Subcutaneous adipose tissue (tissue), 4 donors: ENCODE data around the gene ADAMTSL1. TPM values are rescaled to one million over a fixed set of nuclear protein-coding genes. Genes with fewer than 3 reads are reported as not detected.

Experiments
- CTCF ChIP-seq: fragments of 450-650 bp; IDR thresholded peaks from one replicate; pipeline ENCODE4 v1.5.1; 2016; ENCODE audit warnings: low read depth, mild to moderate bottlenecking, control low read depth, antibody characterized with exemption, moderate library complexity
- total RNA-seq, 4 donors: library from RNA; depleted of rRNA; stranded (reverse); fragments of >200 nt; gene quantifications; one replicate each; pipeline ENCODE4 v1.1.0, GENCODE V29; 2016

ADAMTSL1 gene
- total RNA-seq, 4 donors from 2014 or later = 0.49 to 16.4 (median 10.5) TPM

DNA sequence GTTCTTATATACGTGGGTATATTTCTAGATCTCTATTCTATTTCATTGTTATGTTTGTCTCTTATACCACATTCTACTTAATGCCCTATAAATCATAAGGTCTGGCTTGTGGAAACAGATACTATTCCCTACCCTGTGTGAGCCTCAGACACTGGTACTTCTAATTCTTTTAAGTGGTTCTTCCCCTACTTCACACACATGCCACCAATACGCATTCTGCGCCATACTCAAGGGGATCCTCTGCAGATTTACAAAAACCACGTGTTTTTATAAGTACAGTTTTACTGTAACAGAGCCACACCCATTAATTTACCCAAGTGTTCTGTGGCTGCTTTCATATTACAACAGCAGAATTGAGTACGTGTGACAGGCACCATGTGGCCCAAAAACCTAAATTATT, 363.4 kb downstream of the ADAMTSL1 start:
- no peak for TF ChIP-seq CTCF

- no peak for TF ChIP-seq CTCF
These were observed 373.8 kb downstream of the ADAMTSL1 start for GRCh38 chr9:18847576-18848275.

DNA sequence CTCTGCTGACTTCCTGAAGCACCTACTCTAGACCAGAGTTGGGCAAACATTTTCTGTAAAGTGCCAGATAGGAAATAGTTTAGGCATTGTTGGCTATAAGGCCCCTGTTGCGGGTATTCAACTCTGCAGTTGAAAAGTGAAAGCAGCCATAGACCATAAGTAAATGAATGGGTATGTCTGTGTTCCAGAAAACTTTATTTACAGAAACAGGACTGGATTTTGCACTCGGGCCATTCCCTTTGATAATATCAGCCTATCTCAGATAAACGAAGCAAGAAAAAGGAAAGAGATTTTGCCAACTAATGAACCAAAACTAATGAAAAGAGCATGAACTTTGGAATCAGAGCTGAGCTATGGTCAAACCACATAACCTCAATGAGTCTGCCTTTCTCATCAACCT, 374.7 kb downstream of the ADAMTSL1 start:
- TF ChIP-seq CTCF = no peak

DNA sequence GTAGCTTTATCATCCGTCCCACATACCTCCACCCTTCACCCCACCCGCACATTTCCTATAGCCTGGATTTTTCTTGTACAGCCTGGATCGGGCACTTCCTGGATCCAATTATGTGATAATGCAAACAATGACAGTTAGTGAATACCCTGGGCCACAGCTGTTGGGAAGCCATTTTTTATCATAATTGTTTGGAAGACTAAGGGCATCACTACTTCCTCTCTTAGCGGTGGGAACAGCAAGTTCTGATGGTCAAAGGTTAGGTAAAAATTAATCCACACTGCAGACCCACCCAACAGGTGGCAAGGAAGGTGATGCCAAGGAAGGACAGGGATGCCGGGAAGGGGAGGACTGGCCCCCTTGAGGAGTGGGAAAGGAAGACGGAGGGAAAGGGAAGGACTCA, 375.3 kb downstream of the ADAMTSL1 start:
- no peak for TF ChIP-seq CTCF

DNA sequence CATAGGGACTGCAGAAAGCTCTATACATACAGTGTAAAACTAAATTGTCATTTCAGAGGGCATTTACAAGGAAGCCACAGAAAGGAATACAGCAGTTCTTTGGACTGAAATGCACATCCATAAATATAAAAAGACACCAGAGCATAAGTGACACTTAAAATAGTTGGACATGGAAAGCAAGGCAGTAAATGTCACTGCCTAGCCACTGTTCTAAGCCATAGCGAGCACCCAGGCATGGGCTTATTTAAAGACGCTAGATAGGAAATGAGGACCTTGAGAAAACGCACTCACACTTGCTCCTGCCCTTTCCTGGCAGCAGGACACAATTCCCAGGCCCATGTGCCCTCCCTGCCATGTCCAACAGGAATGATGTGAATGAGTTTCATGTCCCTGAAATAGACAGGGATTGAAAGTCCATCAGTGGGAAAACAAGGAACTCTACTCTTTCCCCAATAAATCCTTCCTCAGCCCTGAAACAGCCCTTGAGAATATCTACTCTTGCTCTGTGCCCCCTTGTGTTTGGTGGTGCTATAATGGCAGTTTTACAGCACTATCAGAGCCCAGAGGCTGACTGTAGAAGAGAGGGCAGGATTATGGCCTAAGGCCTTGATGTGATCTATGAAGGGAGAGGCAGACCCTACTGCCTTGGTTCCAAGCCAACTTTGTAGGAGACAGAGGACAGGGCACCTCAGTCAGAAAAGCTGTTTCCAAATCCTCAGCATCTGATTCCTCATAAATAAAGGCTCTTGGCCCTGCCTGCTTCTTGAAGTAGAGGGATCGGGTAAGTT, 376.1 kb downstream of the ADAMTSL1 start:
- TF ChIP-seq CTCF = no peak

DNA sequence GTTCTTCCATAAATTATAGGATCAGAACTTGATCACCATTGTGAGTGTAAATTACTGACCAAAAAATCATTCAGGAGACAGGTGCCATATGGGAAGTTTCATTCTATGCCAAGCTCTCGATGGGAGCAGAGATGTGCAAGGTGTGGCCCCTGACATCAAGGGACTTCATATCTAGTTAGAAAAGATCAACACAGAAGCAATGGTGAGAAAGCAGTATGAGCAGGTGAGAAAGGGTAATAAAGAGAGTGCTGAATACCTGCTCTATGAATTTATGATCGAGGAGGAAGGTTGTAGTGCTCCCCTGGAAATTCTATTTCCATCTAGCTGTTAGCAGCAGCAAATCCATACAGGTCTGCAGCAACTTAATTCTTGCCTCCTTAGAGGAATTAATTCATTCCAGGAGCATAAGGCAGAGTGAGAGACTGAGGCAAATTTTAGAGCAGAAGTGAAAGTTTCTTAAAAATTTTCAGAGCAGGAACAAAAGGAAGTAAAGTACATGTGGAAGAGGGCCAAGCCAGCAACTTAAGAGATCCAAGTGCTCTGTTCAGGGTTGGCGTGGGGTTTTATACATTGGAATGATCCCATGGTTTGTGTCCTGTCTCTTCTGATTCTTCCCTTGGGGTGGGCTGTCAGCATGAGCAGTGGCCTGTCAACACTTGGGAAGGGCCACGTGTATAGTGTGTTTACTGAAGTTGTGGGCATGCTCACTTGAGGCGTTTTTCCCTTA, 377.3 kb downstream of the ADAMTSL1 start:
- no peak for TF ChIP-seq CTCF

GRCh38 chr9:18855656-18856055, 381.7 kb downstream of the ADAMTSL1 start:
- TF ChIP-seq CTCF = no peak
